T-helper 2 cell treated with Interferon-gamma antibody and Interleukin-4, amounts not matched to agents 100 ng/mL and 5 ng/mL, for 36 hours (primary cell): ENCODE data around the gene PHF3. TPM values are rescaled to one million over a fixed set of nuclear protein-coding genes. Genes with fewer than 3 reads are reported as not detected.

Experiments used
- intact Hi-C: fragments of 100-400 bp; cut with micrococcal nuclease; formaldehyde crosslinking; loops from one replicate; pipeline ENCODE4 v1.15.1; 2023
- total RNA-seq: library from RNA; stranded (reverse); gene quantifications from 2 replicates; pipeline ENCODE4 v1.2.3, GENCODE V29; 2022

The PHF3 gene
- total RNA-seq, 1 donor from 2014 or later, result 44.3 TPM

GRCh38 chr6:63757826-63758225, 122.2 kb downstream of the PHF3 start:
- intact Hi-C loops, result no loop called here

- intact Hi-C loops, result no loop called here
Observed at GRCh38 chr6:63759605-63760105, 124.1 kb downstream of the PHF3 start.

GRCh38 chr6:63760199-63760598, 124.6 kb downstream of the PHF3 start:
- intact Hi-C loops, result no loop called here

- intact Hi-C loops, result loop anchor here (1.0 kb wide), 2 partner anchors 166 to 412 kb away; no protein-coding TSS in a partner anchor
Observed at GRCh38 chr6:63764318-63764916, 128.8 kb downstream of the PHF3 start.

Other genes starting within 250 kb of the PHF3 start
- 102 and 105 TPM in 2 replicates for gene PTP4A1, start 63.3 kb upstream of the PHF3 start, total RNA-seq